Muscle layer of colon (tissue), 2 donors: ENCODE measurements around the gene LAMA4.

Source experiments
- H3K27ac ChIP-seq: one replicate; pipeline ENCODE4 v1.7.0; 2013; ENCODE audit warnings: low read depth, mild to moderate bottlenecking, low read length, moderate library complexity
- H3K27me3 ChIP-seq, 2 donors: one replicate each; pipeline ENCODE4 v1.7.0; 2013; ENCODE audit warnings: low read length in 2 of 2, mild to moderate bottlenecking in 2 of 2; ENCODE audit not compliant: insufficient read depth in 2 of 2, control insufficient read depth in 1 of 2
- H3K36me3 ChIP-seq: one replicate; pipeline ENCODE4 v1.7.0; 2013; ENCODE audit warnings: mild to moderate bottlenecking, low read length; ENCODE audit not compliant: insufficient read depth
- H3K4me1 ChIP-seq: one replicate; pipeline ENCODE4 v1.7.0; 2013; ENCODE audit warnings: mild to moderate bottlenecking, low read length; ENCODE audit not compliant: insufficient read depth
- H3K4me3 ChIP-seq, 2 donors: one replicate each; pipeline ENCODE4 v1.7.0; 2013; ENCODE audit warnings: low read length in 2 of 2, low read depth in 1 of 2, mild to moderate bottlenecking in 1 of 2, moderate library complexity in 1 of 2
- H3K9ac ChIP-seq: one replicate; pipeline ENCODE4 v1.7.0; 2013; ENCODE audit warnings: low read length
- H3K9me3 ChIP-seq: one replicate; pipeline ENCODE4 v1.7.0; 2013; ENCODE audit warnings: mild to moderate bottlenecking, low read length
- donor health status: abdominal sarcoma.
- donor health status: Adenocarcinoma of cecum.

Gene LAMA4

DNA sequence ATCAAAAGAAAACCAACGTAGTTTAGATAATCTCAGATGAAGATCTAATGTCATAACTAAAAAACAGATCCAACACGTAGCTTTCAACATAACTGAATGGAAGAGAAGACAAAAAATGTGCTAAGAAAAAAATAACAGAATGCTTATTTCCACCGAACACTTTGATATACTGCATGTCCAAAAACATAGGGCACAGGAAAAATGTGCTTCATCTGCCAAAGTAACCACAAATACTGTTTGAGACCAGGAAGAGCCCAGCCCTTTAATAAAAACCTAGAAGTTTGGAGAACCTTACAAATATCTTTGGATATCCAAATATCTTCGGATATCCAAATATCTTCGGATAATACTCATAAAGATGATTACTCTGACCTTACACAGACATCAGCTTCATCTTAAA, 19.8 kb downstream of the LAMA4 start:
- Histone ChIP-seq H3K9me3 (no peaks in the 10 kb centered on the region), H3K9ac (no peak overlapping the region), H3K4me3 (no peak overlapping the region), H3K27me3 (no peaks in the 10 kb centered on the region), H3K4me1 (peaks cover 69% of the 10 kb centered on the region), H3K27ac (peak overlapping the region; percentile 16), H3K36me3 (peaks cover 7% of the 10 kb centered on the region)

DNA sequence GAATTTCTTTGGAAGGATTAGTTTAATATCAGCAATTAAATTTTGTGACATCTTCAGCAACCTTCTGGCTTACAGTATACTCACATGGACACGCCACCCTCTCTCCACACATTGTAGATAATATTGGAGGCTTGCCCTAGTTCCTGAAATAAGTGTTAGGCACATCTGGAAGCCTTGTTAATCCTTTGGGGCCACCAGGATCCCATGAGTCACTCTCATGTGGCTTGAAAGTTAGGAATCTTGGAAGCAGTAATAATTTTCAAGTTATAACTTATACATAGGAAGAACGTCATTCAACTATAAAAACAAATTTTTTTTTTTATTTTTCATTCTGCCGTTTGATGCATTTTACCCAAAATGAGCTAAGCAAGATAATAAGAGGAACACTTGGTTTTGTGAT, 20.5 kb downstream of the LAMA4 start:
- Histone ChIP-seq H3K4me3 (peak overlapping the region in 1 of 2 donors; percentile 4), H3K27me3 (no peaks in the 10 kb centered on the region), H3K36me3 (peaks cover 7% of the 10 kb centered on the region), H3K9me3 (no peaks in the 10 kb centered on the region), H3K27ac (peak overlapping the region; percentile 84), H3K4me1 (peaks cover 67% of the 10 kb centered on the region), H3K9ac (no peak overlapping the region)

DNA sequence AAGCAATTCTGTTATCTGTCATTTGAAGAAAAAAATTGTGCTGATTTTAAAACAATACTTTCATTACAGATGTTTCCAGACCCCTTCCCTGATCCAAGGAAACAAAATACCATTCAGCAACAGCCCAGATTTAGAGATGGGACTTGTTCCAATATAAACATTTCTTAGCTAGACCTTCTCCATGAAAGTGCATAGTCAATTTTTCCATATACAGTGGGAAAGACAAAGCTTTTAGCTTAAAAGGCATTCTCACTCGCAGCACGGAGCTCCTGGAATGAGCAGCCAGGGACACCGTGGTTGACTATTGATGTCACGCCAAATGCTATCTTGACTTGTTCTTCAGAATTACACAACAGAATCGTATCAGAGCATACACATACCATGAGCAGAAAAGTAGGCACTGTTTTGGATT, 21.5 kb downstream of the LAMA4 start:
- Histone ChIP-seq H3K27ac (peak overlapping the region; percentile 84), H3K9me3 (no peaks in the 10 kb centered on the region), H3K4me1 (peaks cover 71% of the 10 kb centered on the region), H3K4me3 (peak overlapping the region; percentile 4 to 9), H3K9ac (peak overlapping the region; percentile 2), H3K36me3 (peaks cover 11% of the 10 kb centered on the region), H3K27me3 (no peaks in the 10 kb centered on the region)

DNA sequence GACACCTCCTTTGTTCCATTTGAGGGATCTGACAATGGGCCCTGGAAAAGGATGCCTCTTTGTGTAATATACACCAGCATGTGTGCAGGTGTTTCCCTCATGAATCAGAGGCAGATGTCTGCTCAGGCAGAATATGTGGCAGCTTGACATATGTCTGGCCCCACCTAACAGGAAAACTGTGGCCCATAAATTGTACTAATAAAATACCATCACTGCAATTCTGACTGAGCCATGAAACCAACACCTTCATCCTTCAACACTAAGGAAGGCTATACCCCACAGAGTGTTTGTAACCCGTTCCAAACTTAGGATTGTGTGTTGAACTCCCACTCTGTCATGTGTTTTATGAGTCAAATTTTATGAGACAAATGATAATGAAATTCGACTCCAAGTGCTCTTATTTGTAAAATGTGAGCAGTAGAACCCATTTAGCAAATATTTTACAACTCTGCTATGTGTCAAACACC, 22.7 kb downstream of the LAMA4 start:
- Histone ChIP-seq H3K4me3 (no peak overlapping the region), H3K9ac (no peak overlapping the region), H3K27ac (peak overlapping the region; percentile 84), H3K36me3 (peaks cover 6% of the 10 kb centered on the region), H3K4me1 (peaks cover 69% of the 10 kb centered on the region), H3K27me3 (no peaks in the 10 kb centered on the region), H3K9me3 (no peaks in the 10 kb centered on the region)

DNA sequence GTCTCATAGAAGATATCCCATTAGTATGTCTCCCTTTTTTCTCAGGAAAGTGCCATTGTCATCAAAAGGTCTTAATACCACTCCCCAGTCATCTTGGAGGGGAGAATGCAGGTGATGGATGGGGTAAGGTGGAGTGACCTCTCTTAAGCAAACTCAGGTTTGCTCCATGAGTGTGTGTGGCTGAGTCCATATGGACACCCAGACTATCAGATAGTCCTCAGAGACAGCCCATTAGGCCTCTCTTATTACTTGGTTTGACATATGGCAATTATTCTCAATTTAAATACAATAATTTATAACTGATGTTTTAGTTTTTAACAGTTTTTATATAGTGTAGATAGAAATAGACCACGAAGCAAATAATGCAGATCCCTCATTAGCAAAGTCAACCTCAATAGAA, 23.2 kb downstream of the LAMA4 start:
- Histone ChIP-seq H3K27me3 (no peaks in the 10 kb centered on the region), H3K4me3 (no peak overlapping the region), H3K4me1 (peaks cover 69% of the 10 kb centered on the region), H3K27ac (peak overlapping the region; percentile 84), H3K9ac (no peak overlapping the region), H3K9me3 (no peaks in the 10 kb centered on the region), H3K36me3 (peaks cover 6% of the 10 kb centered on the region)

DNA sequence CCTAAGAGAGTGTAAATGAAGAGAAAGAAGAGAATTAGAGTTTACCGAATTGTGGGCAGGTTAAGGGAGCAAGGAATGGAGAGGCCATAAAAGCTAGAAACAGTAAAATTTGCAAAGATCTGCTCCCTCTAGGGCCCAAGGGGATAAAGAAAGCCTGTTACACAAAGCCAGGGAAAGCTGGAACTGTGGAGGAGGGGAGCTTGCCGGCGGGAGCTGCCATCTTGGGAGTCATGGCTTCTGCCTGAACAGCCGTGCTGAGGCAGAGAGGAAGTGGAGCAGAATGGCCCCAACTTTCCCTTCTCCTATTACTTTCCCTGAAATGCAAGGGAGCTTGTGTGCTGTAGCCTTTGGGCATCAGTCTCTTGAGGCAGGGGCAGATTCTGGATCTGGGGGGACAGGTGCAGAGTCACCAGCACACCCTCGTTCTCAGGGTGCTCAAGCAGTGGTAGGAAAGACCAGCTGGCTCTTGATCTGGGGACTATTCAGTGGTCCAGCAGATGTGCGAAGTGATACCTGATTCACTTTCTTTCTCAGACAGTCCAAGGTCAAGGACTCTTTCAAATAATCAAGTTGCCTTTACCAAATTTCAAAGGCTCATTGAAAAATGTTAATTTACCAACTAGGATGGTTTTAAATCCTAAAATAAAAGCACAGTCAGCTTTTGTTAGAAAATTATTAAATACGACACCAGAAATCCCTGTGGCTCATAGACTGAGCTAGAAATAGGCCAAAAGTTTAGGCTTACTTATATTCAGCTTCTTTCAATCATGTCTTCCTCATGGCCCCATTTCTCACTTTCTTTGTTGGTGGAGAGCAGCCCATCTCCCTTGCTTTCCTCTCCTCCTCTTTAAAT, 25.7 kb downstream of the LAMA4 start:
- Histone ChIP-seq H3K9ac (no peak overlapping the region), H3K9me3 (no peaks in the 10 kb centered on the region), H3K27ac (peak overlapping the region; percentile 72), H3K4me1 (peaks cover 66% of the 10 kb centered on the region), H3K36me3 (peaks cover 6% of the 10 kb centered on the region), H3K27me3 (no peaks in the 10 kb centered on the region), H3K4me3 (no peak overlapping the region)

DNA sequence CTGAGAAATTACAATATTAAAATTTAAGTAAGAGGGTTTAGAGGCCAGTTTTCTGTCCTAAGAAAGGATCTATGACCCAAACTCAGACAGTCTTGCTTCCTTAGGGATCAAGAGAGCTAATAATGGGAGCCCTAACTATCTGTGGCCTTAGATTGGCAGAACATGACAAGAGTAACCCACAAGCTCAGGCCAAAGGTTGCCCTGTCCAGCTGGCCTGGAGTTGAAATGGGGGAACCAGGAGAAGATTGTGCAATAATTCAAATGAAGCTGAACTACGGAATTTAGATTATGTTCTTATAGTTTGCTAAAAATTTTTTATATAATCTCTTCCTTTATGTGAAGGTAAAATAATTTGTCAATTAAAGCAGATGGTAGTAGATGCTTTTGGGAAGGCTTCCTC, 26.4 kb downstream of the LAMA4 start:
- peaks cover 6% of the 10 kb centered on the region for H3K36me3 ChIP-seq
- H3K9ac ChIP-seq = no peak overlapping the region
- no peak overlapping the region for H3K4me3 ChIP-seq
- H3K4me1 ChIP-seq = peaks cover 66% of the 10 kb centered on the region
- H3K27me3 ChIP-seq = no peaks in the 10 kb centered on the region
- no peaks in the 10 kb centered on the region for H3K9me3 ChIP-seq
- peak overlapping the region; percentile 72 for H3K27ac ChIP-seq

DNA sequence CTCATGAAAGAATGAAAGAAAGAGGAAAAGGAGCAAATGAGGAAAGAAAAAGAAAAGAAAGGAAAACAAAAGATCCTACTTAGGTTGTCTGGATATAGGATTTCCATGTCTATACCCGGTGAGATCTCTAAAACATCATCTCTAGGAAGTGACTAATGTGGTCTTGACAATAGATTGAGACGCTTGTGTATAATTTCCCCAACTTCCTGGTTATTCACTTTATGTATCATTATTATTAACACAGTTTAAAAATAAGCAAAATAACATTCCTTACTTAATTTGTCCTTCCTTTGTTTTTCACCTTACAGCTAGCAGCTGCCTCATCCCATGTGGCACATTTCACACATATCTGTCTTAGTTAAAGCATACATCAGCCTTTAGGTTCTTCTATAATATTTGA, 27.0 kb downstream of the LAMA4 start:
- Histone ChIP-seq H3K27me3 (no peaks in the 10 kb centered on the region), H3K9me3 (no peaks in the 10 kb centered on the region), H3K36me3 (peaks cover 6% of the 10 kb centered on the region), H3K27ac (peak overlapping the region; percentile 72), H3K4me3 (no peak overlapping the region), H3K9ac (no peak overlapping the region), H3K4me1 (peaks cover 65% of the 10 kb centered on the region)

DNA sequence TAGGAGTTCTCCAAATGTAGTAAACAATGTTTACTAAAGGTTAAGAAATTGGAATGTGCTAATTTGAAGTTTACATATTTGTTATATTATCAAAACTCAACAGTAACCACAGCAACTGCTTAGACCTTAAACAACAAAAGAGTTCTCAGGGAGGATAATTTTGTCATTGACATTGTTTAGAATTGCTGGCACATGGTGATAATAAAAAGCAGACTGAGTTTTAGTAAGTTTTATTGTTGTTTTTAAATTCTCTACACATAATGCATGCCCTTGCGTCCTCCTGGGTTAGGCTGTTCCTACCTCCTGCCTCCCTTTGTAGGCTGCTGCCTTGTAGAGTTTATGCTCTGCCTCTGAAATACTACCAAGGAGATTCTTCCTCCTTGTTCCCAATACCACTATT, 28.7 kb downstream of the LAMA4 start:
- Histone ChIP-seq H3K36me3 (peaks cover 6% of the 10 kb centered on the region), H3K4me3 (no peak overlapping the region), H3K9ac (no peak overlapping the region), H3K4me1 (peaks cover 72% of the 10 kb centered on the region), H3K27ac (peak overlapping the region; percentile 62), H3K9me3 (no peaks in the 10 kb centered on the region), H3K27me3 (no peaks in the 10 kb centered on the region)

DNA sequence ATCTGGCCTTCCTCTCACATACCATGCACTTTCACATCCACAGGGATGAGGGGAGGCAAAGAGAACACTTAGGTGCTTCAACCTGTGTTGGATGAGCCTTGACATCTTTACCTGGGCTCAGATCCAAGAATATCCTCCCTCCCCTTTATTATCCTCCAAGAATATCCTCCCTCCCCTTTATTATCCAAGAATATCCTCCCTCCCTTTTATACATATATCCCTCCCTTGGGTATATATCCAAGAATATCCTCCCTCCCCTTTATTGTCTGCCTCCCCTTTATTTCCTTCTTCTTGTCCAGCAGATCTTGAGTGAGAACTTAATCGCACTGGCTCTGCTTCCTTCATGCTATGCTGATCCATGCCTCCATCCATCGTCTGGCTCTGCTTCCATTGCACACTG, 30.3 kb downstream of the LAMA4 start:
- Histone ChIP-seq H3K4me1 (peaks cover 81% of the 10 kb centered on the region), H3K27ac (peak overlapping the region; percentile 96)

DNA sequence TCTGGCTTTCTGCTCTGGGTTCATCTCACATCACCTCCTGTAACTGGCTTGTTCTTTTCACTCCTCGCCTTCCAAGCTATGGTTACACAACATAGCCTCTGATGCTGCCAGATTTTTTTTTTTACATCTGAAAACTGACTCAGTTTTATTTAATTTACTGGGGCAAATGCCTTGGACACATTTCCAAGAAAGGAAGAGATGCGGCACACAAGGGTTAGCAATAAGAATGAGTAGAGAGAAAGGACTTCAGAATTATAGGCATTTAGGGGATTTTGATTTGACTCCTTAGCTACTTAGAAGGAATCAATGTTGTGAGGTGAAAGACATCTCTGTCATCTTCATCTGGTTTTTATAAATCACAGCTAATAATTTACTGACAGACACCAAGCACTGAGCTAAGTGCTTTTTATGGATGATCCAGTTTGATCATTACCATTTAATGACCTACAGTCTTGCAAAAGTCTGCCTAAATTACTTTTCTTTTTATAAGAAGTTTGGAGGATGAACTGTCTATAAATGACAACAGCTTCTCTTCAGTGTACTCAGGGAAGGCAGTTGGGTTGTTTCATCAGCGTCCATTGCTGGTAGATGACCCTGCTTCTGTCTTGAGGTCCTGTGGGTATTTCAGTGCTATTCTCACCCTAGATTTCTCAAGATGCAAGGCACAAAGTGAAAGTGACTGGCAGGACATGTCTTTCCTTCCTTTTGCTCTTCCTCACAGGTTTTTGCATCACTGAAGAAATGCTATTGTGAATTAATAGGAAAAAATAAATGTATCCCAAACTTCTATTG, 31.1 kb downstream of the LAMA4 start:
- peak overlapping the region; percentile 96 for H3K27ac ChIP-seq

More for the DNA sequence above, 30.3 kb downstream of the LAMA4 start:
- no peak overlapping the region for H3K4me3 ChIP-seq
- no peaks in the 10 kb centered on the region for H3K9me3 ChIP-seq
- H3K9ac ChIP-seq = no peak overlapping the region
- H3K27me3 ChIP-seq = no peaks in the 10 kb centered on the region
- H3K36me3 ChIP-seq = peaks cover 6% of the 10 kb centered on the region

More for the DNA sequence above, 31.1 kb downstream of the LAMA4 start:
- peak overlapping the region; percentile 26 for H3K9ac ChIP-seq
- no peaks in the 10 kb centered on the region for H3K9me3 ChIP-seq
- peaks cover 81% of the 10 kb centered on the region for H3K4me1 ChIP-seq
- no peaks in the 10 kb centered on the region for H3K36me3 ChIP-seq
- H3K4me3 ChIP-seq = no peak overlapping the region
- H3K27me3 ChIP-seq = no peaks in the 10 kb centered on the region
